CD4-positive, CD25-positive, alpha-beta regulatory T cell (primary cell): ENCODE data around the gene DNAJC5. TPM values are rescaled to one million over a fixed set of nuclear protein-coding genes. Genes with fewer than 3 reads are reported as not detected.
"Not testable (repeated sequence)": the region's sequence is repeated elsewhere in the genome, so short reads cannot be mapped to it uniquely, and the experiment has no call there.

Experiments used
- ATAC-seq, 2 donors: fragments of 150-1000 bp; cut with Tn5 transposase; one replicate each; pipeline ENCODE4 v1.10.0; 2021; ENCODE audit warnings: low read depth in 2 of 2, moderate number of reproducible peaks in 2 of 2, moderate library complexity in 1 of 2
- DNase-seq, 3 donors: peaks; one replicate each; pipeline versions ENCODE4 v3.0.0 to v3.0.0-alpha.2; 2012 to 2022; ENCODE audit warnings: mixed read lengths in 1 of 3
- H3K27ac ChIP-seq: one replicate; pipeline ENCODE4 v1.7.0; 2013; ENCODE audit warnings: mild to moderate bottlenecking, low read length; ENCODE audit not compliant: insufficient read depth, poor library complexity, severe bottlenecking
- H3K27me3 ChIP-seq: one replicate; pipeline ENCODE4 v1.7.0; 2013; ENCODE audit warnings: low read length; ENCODE audit not compliant: control insufficient read depth, insufficient read depth
- H3K36me3 ChIP-seq: one replicate; pipeline ENCODE4 v1.7.0; 2013; ENCODE audit warnings: mild to moderate bottlenecking, low read length, moderate library complexity; ENCODE audit not compliant: control insufficient read depth, insufficient read depth
- H3K4me1 ChIP-seq: 2 replicates; pipeline ENCODE4 v1.7.0; 2013; ENCODE audit warnings: mild to moderate bottlenecking, low read length; ENCODE audit not compliant: insufficient read depth, control insufficient read depth, poor library complexity, severe bottlenecking
- H3K4me3 ChIP-seq: one replicate; pipeline ENCODE4 v1.7.0; 2013; ENCODE audit warnings: low read depth, mild to moderate bottlenecking, low read length, moderate library complexity
- H3K9me3 ChIP-seq, 2 experiments: 1 replicate in 1 of 2; 2 replicates in 1 of 2; pipeline ENCODE4 v1.7.0; 2013; ENCODE audit warnings: low read length in 2 of 2, mild to moderate bottlenecking in 1 of 2, moderate library complexity in 1 of 2; ENCODE audit not compliant: control insufficient read depth in 2 of 2
- H3K27ac Mint-ChIP-seq, 3 donors: one replicate each; pipeline ENCODE4 v1.8.0; 2020 to 2022; ENCODE audit warnings: mild to moderate bottlenecking in 3 of 3, mixed read lengths in 3 of 3, moderate library complexity in 2 of 3
- H3K27me3 Mint-ChIP-seq: one replicate; pipeline ENCODE4 v1.8.0; 2022; ENCODE audit warnings: mild to moderate bottlenecking, mixed read lengths
- H3K36me3 Mint-ChIP-seq: one replicate; pipeline ENCODE4 v1.8.0; 2020; ENCODE audit warnings: mixed read lengths
- H3K4me1 Mint-ChIP-seq, 4 donors: one replicate each; pipeline ENCODE4 v1.8.0; 2020 to 2022; ENCODE audit warnings: mixed read lengths in 4 of 4, mild to moderate bottlenecking in 1 of 4
- H3K4me3 Mint-ChIP-seq, 4 donors: one replicate each; pipeline ENCODE4 v1.8.0; 2020 to 2022; ENCODE audit warnings: mild to moderate bottlenecking in 4 of 4, mixed read lengths in 4 of 4, moderate library complexity in 3 of 4
- H3K9me3 Mint-ChIP-seq, 7 donors: one replicate each; pipeline ENCODE4 v1.8.0; 2020 to 2022; ENCODE audit warnings: mixed read lengths in 7 of 7, mild to moderate bottlenecking in 3 of 7, moderate library complexity in 2 of 7
- polyA plus RNA-seq, 4 donors: library from polyadenylated mRNA; unstranded; fragments of 300-500 nt; fragmentation: Illumina TruSeq; gene quantifications; one replicate each; pipeline ENCODE4 v1.2.3, GENCODE V29; 2021
- total RNA-seq: library from RNA; stranded (reverse); gene quantifications from one replicate; pipeline ENCODE4 v1.2.3, GENCODE V29; 2022

DNAJC5 gene
- total and polyA plus RNA-seq, 5 donors from 2014 or later = 5.0 to 34.9 (median 6.1) TPM

- H3K4me3 ChIP-seq, H3K27me3 ChIP-seq, H3K4me3 Mint-ChIP-seq, H3K9me3 ChIP-seq, H3K9me3 Mint-ChIP-seq, H3K4me1 ChIP-seq, H3K27me3 Mint-ChIP-seq, ATAC-seq, DNase-seq, H3K27ac ChIP-seq, H3K27ac Mint-ChIP-seq: not testable (repeated sequence)
- H3K36me3 Mint-ChIP-seq = peaks cover 16% of the 10 kb centered on the region
- H3K4me1 Mint-ChIP-seq = peaks cover 0 to 25% (median 14%) of the 10 kb centered on the region in 4 donors
- H3K36me3 ChIP-seq = peaks cover 14% of the 10 kb centered on the region
Observed at GRCh38 chr20:63916371-63916939, 21.5 kb downstream of the DNAJC5 start.

- no peaks in the 10 kb centered on the region for H3K4me1 ChIP-seq
- ATAC-seq (no peak), DNase-seq (no peak)
- no peak overlapping the region for H3K4me3 ChIP-seq
- Mint-ChIP-seq H3K36me3 (peaks cover 16% of the 10 kb centered on the region), H3K4me1 (peaks cover 0 to 17% (median 13%) of the 10 kb centered on the region in 4 donors), H3K27ac (peak overlapping the region in 2 of 3 donors; percentile 32 to 59), H3K4me3 (no peak overlapping the region), H3K27me3 (no peaks in the 10 kb centered on the region), H3K9me3 (peaks cover 0 to 4% (median 0%) of the 10 kb centered on the region in 7 donors)
- no peaks in the 10 kb centered on the region for H3K9me3 ChIP-seq
- no peak overlapping the region for H3K27ac ChIP-seq
- peaks cover 14% of the 10 kb centered on the region for H3K36me3 ChIP-seq
- no peaks in the 10 kb centered on the region for H3K27me3 ChIP-seq
Observed at GRCh38 chr20:63917811-63918210, 22.9 kb downstream of the DNAJC5 start.

GRCh38 chr20:63919130-63919529, 24.2 kb downstream of the DNAJC5 start:
- no peak overlapping the region for H3K4me3 Mint-ChIP-seq

GRCh38 chr20:63920226-63920625, 25.3 kb downstream of the DNAJC5 start:
- Mint-ChIP-seq H3K4me3 (no peak overlapping the region), H3K27me3 (no peaks in the 10 kb centered on the region), H3K4me1 (peaks cover 5 to 30% (median 17%) of the 10 kb centered on the region in 4 donors), H3K9me3 (peaks cover 0 to 4% (median 0%) of the 10 kb centered on the region in 7 donors), H3K27ac (no peak overlapping the region), H3K36me3 (peaks cover 12% of the 10 kb centered on the region)
- no peaks in the 10 kb centered on the region for H3K27me3 ChIP-seq
- no peaks in the 10 kb centered on the region for H3K4me1 ChIP-seq
- no peak overlapping the region for H3K27ac ChIP-seq
- peaks cover 14% of the 10 kb centered on the region for H3K36me3 ChIP-seq
- DNase-seq = no peak
- H3K4me3 ChIP-seq = no peak overlapping the region
- ATAC-seq = no peak
- H3K9me3 ChIP-seq = no peaks in the 10 kb centered on the region

More at GRCh38 chr20:63919130-63919529, 24.2 kb downstream of the DNAJC5 start:
- no peak for ATAC-seq
- Histone ChIP-seq H3K4me1 (no peaks in the 10 kb centered on the region), H3K4me3 (no peak overlapping the region), H3K9me3 (no peaks in the 10 kb centered on the region), H3K27ac (no peak overlapping the region), H3K36me3 (peaks cover 14% of the 10 kb centered on the region), H3K27me3 (no peaks in the 10 kb centered on the region)
- DNase-seq = no peak
- H3K27ac Mint-ChIP-seq = no peak overlapping the region
- peaks cover 16% of the 10 kb centered on the region for H3K36me3 Mint-ChIP-seq
- H3K4me1 Mint-ChIP-seq = peaks cover 5 to 24% (median 19%) of the 10 kb centered on the region in 4 donors
- H3K9me3 Mint-ChIP-seq = peaks cover 0 to 4% (median 0%) of the 10 kb centered on the region in 7 donors
- H3K27me3 Mint-ChIP-seq = no peaks in the 10 kb centered on the region

- DNase-seq = no peak
- H3K4me1 Mint-ChIP-seq = peaks cover 5 to 38% (median 15%) of the 10 kb centered on the region in 4 donors
- H3K4me1 ChIP-seq = no peaks in the 10 kb centered on the region
- no peak overlapping the region for H3K27ac ChIP-seq
- H3K36me3 Mint-ChIP-seq = peaks cover 19% of the 10 kb centered on the region
- ATAC-seq = no peak
- H3K27me3 ChIP-seq = no peaks in the 10 kb centered on the region
- H3K4me3 Mint-ChIP-seq = no peak overlapping the region
- no peaks in the 10 kb centered on the region for H3K9me3 Mint-ChIP-seq
- peaks cover 17% of the 10 kb centered on the region for H3K36me3 ChIP-seq
- no peaks in the 10 kb centered on the region for H3K27me3 Mint-ChIP-seq
- no peaks in the 10 kb centered on the region for H3K9me3 ChIP-seq
- no peak overlapping the region for H3K4me3 ChIP-seq
- peak overlapping the region in 1 of 3 donors; percentile 65 for H3K27ac Mint-ChIP-seq
Observed at GRCh38 chr20:63923651-63924050, 28.7 kb downstream of the DNAJC5 start.

- Histone ChIP-seq H3K4me3 (no peak overlapping the region), H3K4me1 (no peaks in the 10 kb centered on the region), H3K27ac (no peak overlapping the region), H3K9me3 (no peaks in the 10 kb centered on the region), H3K36me3 (peaks cover 23% of the 10 kb centered on the region), H3K27me3 (no peaks in the 10 kb centered on the region)
- Mint-ChIP-seq H3K9me3 (no peaks in the 10 kb centered on the region), H3K4me1 (peaks cover 5 to 38% (median 15%) of the 10 kb centered on the region in 4 donors), H3K27me3 (no peaks in the 10 kb centered on the region), H3K36me3 (peaks cover 25% of the 10 kb centered on the region), H3K4me3 (no peak overlapping the region), H3K27ac (peak overlapping the region in 1 of 3 donors; percentile 65)
- DNase-seq = no peak
- no peak for ATAC-seq
Observed at GRCh38 chr20:63924241-63924640, 29.3 kb downstream of the DNAJC5 start.

- Mint-ChIP-seq H3K27ac (peak overlapping the region in 1 of 3 donors; percentile 23), H3K9me3 (no peaks in the 10 kb centered on the region), H3K4me1 (peaks cover 5 to 38% (median 15%) of the 10 kb centered on the region in 4 donors), H3K4me3 (no peak overlapping the region), H3K36me3 (peaks cover 28% of the 10 kb centered on the region), H3K27me3 (no peaks in the 10 kb centered on the region)
- H3K27ac ChIP-seq = no peak overlapping the region
- no peak overlapping the region for H3K4me3 ChIP-seq
- H3K4me1 ChIP-seq = no peaks in the 10 kb centered on the region
- no peak for ATAC-seq
- no peaks in the 10 kb centered on the region for H3K9me3 ChIP-seq
- DNase-seq = no peak
- H3K27me3 ChIP-seq = no peaks in the 10 kb centered on the region
- H3K36me3 ChIP-seq = peaks cover 37% of the 10 kb centered on the region
Observed at GRCh38 chr20:63926298-63926697, 31.4 kb downstream of the DNAJC5 start.

- no peaks in the 10 kb centered on the region for H3K9me3 Mint-ChIP-seq
- H3K4me1 Mint-ChIP-seq = peaks cover under 1 to 26% (median 9%) of the 10 kb centered on the region in 4 donors
- peaks cover 31% of the 10 kb centered on the region for H3K36me3 Mint-ChIP-seq
- no peak overlapping the region for H3K4me3 Mint-ChIP-seq
- H3K4me1 ChIP-seq = no peaks in the 10 kb centered on the region
- H3K27me3 Mint-ChIP-seq = no peaks in the 10 kb centered on the region
- peaks cover 52% of the 10 kb centered on the region for H3K36me3 ChIP-seq
- no peak for ATAC-seq
- peak overlapping the region in 1 of 3 donors; percentile 56 for H3K27ac Mint-ChIP-seq
- no peaks in the 10 kb centered on the region for H3K9me3 ChIP-seq
- no peaks in the 10 kb centered on the region for H3K27me3 ChIP-seq
- no peak for DNase-seq
- no peak overlapping the region for H3K27ac ChIP-seq
- no peak overlapping the region for H3K4me3 ChIP-seq
Observed at GRCh38 chr20:63929071-63929470, 34.1 kb downstream of the DNAJC5 start.
